Esophagus squamous epithelium (tissue), 4 donors: ENCODE measurements around the gene ZNF652.

ENCODE experiments used
- POLR2A ChIP-seq, 4 donors: fragments of 450-650 bp; IDR thresholded peaks; one replicate each; pipeline ENCODE4 v1.6.1; 2017; ENCODE audit warnings: antibody characterized with exemption in 4 of 4, mild to moderate bottlenecking in 4 of 4, moderate library complexity in 3 of 4
- TF ChIP-seq, protein P1 (sequence below), 6 experiments: fragments of 450-650 bp in 4 of 6; fragments of 200-600 bp in 2 of 6; sonication (generic) in 2 of 6; IDR thresholded peaks; one replicate each; pipeline ENCODE4 v1.5.1; 2016 to 2019; ENCODE audit warnings: antibody characterized with exemption in 6 of 6, mild to moderate bottlenecking in 4 of 6, moderate library complexity in 4 of 6

DNA sequence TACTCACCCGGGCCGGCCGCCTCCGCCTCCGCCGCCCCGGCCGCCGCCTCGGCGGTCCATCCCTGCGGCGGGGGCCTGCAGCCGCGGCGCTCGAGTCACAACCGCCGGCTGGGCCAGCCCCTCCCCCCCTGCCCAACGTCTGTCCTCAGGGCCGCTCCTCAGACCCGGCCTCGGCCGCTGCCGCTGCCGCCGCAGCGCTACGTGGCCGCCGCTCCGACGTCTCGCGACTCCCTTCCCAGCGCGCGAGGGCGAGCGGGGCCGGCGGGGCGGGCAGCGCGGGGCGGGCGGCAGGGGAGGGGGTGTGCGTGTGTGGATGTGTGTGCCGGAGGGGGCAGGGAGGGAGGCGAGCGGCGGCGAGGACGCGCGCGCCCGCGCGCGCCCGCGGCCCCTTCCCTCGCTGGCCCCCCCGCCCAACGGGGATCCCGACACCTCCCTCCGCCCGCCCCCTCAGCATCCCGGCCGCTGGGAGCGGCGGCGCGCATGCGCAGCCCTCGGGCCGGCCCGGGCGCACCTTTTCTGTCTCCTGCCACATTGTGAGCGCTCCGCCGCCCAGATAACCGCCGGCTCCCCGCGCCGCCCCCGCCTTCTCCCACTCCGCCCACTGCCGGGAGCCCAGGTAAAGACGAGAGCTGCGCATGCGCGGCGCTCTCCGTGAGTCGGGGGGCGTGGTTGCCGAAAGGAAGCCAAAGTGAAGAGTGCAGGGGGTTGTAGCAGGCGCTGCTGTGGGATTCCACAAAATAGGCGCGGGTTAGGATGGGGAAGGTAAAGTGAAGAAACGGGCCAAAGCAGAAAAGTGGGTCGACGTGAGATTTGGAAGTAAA is at the start of gene ZNF652:
- TF ChIP-seq POLR2A (IDR thresholded peaks at IDR 0.05), result peak in 2 of 4 donors; percentile 22 to 30
- TF ChIP-seq, protein P1, sequence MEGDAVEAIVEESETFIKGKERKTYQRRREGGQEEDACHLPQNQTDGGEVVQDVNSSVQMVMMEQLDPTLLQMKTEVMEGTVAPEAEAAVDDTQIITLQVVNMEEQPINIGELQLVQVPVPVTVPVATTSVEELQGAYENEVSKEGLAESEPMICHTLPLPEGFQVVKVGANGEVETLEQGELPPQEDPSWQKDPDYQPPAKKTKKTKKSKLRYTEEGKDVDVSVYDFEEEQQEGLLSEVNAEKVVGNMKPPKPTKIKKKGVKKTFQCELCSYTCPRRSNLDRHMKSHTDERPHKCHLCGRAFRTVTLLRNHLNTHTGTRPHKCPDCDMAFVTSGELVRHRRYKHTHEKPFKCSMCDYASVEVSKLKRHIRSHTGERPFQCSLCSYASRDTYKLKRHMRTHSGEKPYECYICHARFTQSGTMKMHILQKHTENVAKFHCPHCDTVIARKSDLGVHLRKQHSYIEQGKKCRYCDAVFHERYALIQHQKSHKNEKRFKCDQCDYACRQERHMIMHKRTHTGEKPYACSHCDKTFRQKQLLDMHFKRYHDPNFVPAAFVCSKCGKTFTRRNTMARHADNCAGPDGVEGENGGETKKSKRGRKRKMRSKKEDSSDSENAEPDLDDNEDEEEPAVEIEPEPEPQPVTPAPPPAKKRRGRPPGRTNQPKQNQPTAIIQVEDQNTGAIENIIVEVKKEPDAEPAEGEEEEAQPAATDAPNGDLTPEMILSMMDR (IDR thresholded peaks at IDR 0.05), result no peak
